Measurements from ENCODE around the gene RAP2C. TPM values are rescaled to one million over a fixed set of nuclear protein-coding genes. Genes with fewer than 3 reads are reported as not detected.

Gene RAP2C
- 16.4 and 19.6 TPM in 2 replicates for total RNA-seq

DNA sequence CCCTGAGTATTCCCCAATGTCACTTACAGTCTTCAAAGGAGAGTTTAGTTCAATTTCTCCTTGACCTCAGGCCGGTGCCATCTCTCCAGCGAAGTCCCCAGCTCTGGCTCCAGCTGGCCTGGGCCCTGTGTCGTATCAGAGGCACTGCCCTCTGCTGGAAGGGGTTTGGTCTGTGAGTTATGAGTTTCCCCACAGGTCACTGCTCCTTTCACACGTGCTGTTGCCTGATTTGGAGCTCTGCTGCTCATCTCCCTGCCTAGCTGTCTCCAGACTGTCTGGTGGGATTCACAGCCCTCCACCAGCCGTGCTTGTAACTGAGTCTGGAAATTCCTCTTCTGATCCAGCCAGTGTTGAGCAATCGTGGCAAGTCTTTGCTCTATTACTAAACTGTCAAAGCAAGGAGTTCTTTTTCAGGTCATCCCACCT lies at the start of gene RAP2C:
RAP2C (minus strand) TSS at position 105 of the 426 bp plus-strand sequence. CDS start 2,179 bp downstream, outside the sequence.
- peak within 1 kb of the TSS; percentile 72 for H3K4me3 ChIP-seq (ENCODE audit: low read depth, low read length)
- no peak for DNase-seq (ENCODE audit: low read depth)
- TF ChIP-seq, protein P1, sequence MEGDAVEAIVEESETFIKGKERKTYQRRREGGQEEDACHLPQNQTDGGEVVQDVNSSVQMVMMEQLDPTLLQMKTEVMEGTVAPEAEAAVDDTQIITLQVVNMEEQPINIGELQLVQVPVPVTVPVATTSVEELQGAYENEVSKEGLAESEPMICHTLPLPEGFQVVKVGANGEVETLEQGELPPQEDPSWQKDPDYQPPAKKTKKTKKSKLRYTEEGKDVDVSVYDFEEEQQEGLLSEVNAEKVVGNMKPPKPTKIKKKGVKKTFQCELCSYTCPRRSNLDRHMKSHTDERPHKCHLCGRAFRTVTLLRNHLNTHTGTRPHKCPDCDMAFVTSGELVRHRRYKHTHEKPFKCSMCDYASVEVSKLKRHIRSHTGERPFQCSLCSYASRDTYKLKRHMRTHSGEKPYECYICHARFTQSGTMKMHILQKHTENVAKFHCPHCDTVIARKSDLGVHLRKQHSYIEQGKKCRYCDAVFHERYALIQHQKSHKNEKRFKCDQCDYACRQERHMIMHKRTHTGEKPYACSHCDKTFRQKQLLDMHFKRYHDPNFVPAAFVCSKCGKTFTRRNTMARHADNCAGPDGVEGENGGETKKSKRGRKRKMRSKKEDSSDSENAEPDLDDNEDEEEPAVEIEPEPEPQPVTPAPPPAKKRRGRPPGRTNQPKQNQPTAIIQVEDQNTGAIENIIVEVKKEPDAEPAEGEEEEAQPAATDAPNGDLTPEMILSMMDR (conservative IDR thresholded peaks at IDR 0.05; ENCODE audit: low read depth, low read length) = peak; percentile 64

DNA sequence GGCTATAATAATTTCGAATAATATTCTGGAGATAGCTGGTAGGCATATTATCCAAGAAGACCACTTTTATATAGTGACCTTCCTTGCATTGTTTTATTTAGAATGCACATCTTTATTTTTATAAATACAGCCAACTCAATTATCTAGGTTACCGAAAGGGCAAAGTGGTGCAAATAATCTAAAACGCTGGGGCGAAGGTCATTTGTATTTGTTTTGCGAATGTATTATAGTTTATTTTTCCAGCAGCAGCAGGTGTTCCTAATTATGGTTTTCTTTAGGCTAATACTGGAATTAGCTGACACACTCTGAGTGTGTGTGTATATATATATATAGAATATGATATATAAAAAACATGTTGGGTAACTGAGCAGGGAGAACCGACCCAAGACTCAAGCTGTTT lies 48.1 kb upstream of the RAP2C start:
- no peak for DNase-seq (ENCODE audit: low read depth)
- H3K4me3 ChIP-seq (ENCODE audit: low read depth, low read length) = no peak overlapping the region
- TF ChIP-seq, protein P1 (conservative IDR thresholded peaks at IDR 0.05; ENCODE audit: low read depth, low read length) = no peak

DNA sequence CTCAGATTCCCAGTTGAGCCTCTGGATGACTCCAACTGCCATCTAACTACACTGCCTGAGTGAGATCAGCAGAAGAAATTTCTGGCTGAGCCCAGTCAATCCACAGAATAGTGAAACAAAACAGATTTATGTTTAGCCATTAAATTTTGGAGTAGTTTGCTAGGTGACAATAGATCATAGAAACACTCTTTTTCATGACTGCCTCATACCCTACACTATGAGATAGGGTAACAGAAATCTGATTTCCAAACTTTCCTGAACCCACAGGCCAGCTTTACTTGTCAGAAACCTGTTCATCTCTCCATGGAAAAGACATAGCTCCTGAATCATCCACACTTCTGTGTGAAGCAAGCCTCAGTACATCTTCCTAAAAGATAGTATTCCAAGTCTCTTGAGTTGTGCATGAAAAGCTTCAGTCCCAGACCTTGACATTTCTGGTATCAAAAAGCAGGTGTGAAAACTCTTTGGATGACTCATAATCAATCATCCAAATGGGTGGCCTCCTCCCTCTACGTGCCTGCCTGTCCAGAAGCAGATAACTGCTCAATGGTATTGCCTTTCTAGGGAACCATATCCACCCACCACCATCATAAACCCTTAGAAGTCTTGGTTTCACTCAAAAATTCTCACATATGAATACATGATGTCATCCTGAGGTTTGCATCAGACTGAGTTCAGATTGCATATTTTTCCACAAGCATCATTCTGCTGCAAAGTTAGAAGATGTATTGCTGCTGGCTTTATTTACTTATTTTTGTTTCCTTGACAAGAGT lies 47.5 kb upstream of the RAP2C start:
- TF ChIP-seq, protein P1 (conservative IDR thresholded peaks at IDR 0.05; ENCODE audit: low read depth, low read length) = no peak
- DNase-seq (ENCODE audit: low read depth) = no peak
- H3K4me3 ChIP-seq (ENCODE audit: low read depth, low read length) = no peak overlapping the region

DNA sequence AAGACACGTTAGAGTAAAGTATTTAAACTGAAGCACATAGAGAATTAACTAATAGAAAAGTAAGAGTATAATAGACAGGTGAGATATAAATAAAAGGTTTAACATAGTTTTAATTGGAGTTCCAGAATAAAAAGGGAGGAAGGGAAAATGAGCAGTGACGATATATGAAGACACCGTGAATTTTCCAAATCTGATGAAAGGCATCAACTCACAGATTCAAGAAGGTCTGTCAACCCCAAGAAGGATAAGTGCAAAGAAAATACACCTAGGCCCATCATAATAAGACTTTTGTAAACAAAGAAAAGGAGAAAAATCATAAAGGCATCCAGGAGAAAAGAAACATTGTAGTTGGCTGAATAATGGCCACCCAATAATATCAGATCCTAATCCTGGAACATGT lies 43.9 kb upstream of the RAP2C start:
- DNase-seq (ENCODE audit: low read depth) = no peak
- no peak overlapping the region for H3K4me3 ChIP-seq (ENCODE audit: low read depth, low read length)
- TF ChIP-seq, protein P1 (conservative IDR thresholded peaks at IDR 0.05; ENCODE audit: low read depth, low read length) = no peak

DNA sequence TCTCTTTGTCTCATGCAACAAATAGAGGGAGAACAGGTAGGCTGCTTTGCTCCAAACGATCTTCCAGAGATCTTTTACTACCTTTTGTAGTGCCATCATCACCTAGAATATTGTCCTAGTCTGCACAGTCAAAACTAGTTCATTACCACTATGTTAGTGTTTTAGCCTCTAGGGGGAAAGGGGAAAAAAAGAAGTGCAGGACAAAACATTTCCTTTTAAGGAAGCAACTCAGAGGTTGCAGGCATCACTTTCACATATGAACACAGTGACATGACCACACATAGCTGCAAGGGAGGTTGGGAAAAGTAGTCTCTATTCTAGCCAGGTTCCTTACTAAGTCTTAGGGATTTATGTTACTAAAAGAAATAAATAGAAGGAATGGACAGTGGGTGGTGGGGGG lies 39.3 kb upstream of the RAP2C start:
- TF ChIP-seq, protein P1 (conservative IDR thresholded peaks at IDR 0.05; ENCODE audit: low read depth, low read length) = no peak
- no peak overlapping the region for H3K4me3 ChIP-seq (ENCODE audit: low read depth, low read length)
- no peak for DNase-seq (ENCODE audit: low read depth)

DNA sequence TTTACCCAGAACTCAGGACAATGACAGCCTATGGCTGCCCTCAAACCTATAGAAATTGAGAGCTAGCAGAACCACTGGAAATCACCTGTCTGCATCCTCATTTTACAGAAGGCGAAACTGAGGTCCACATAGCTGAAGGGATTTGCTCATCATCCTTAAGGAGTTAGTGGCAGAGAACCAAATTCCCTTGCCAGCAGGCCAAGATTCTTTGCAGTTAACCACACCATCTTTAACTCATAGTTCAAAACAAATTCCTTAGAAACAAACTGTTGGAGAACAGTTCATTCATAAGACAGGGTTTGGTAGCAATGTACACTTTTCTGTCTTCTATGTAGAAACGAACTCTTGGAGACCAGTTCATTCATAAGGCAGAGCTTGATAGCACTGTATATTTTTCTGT lies 37.9 kb upstream of the RAP2C start:
- TF ChIP-seq, protein P1 (conservative IDR thresholded peaks at IDR 0.05; ENCODE audit: low read depth, low read length) = no peak
- no peak for DNase-seq (ENCODE audit: low read depth)
- no peak overlapping the region for H3K4me3 ChIP-seq (ENCODE audit: low read depth, low read length)

DNA sequence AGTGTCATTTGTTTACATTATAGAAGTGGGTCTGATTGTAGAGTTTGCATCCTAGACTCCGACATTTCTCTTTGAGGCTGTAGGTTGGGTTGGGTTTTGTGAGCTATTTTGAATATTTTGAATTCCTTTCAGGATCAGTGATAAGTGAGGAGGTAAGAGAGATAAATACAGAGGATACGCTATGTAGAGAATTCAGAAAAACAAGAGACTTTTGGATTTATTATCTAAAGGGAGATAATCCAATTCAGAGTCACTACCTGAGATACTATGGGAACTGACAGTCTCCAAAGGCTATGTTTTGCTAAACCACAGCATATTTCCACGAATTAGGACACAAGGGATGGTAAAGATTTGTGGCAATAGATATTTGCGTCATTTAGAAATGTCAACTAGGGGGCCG lies 16.9 kb upstream of the RAP2C start:
- TF ChIP-seq, protein P1 (conservative IDR thresholded peaks at IDR 0.05; ENCODE audit: low read depth, low read length) = no peak
- no peak overlapping the region for H3K4me3 ChIP-seq (ENCODE audit: low read depth, low read length)
- no peak for DNase-seq (ENCODE audit: low read depth)

Data from epithelial cell of proximal tubule (primary cell).